NCI-H510A treated with DMSO at 0.1 percent for 48 hours (cell line): ENCODE results near the gene GPR37.

Experiments
- DNase-seq: peaks from one replicate; lab custom pipeline; 2025; lab: John Stamatoyannopoulos, UW

The GPR37 gene

GRCh38 chr7:124780608-124781007 is 15.0 kb upstream of the GPR37 start:
- DNase-seq: no peak

GRCh38 chr7:124780056-124780455 is 14.5 kb upstream of the GPR37 start:
- no peak for DNase-seq

DNA sequence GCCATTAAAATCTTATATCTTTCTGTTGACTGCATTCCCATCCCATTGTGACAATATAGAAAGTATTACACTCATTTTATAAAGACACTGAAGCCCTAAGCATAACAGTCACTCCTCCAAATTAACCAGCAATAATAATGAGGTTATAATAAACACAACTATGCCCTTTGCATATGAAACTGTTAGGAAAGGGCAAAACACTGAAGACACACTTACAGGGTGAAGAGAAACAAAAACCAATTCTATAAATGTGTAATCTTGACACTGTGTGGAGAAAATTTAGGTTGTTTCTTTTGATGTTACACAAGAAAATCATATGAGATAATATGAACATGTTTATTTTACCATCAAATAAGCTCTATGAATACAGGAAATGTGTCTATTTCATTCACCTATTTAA is 14.0 kb upstream of the GPR37 start:
- no peak for DNase-seq

GRCh38 chr7:124779194-124779593 is 13.6 kb upstream of the GPR37 start:
- DNase-seq: peak; percentile 30

DNA sequence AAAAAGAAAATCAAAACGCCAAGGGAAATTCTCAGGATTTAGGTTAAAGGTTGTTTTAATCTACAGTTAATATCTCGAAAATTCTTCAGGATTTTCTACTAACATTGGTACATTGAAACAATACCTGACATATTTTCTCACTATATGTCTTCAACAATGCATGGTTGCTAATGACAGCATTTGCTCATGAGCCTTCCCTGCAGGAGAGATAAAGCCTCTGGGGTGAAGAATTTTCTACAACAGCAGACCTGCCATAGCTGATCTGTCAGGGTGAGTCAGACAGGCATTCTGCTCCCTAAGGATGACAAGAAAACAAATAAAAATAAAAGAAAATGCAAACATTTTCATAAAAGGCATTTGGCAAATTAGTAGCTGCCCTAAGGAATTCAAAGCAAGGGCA is 11.7 kb upstream of the GPR37 start:
- DNase-seq: no peak

DNA sequence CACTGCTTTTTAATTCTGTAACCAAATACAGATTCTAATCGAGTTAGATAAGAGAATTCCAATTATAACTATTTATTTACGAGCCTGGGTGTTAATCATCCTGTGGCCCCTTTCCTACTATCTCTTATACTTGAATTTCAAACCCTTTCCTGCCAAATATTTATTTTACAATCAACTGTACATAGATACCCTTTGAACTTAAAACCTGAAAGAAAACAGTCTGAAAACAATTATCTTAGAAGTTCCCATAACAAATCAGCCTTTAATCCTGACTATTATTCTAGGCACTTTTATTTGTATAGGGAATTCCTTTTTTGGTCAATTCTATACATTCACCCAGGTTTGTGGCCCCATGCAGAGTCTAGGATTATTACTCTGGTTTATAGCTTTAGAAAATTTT is 10.6 kb upstream of the GPR37 start:
- DNase-seq: no peak

DNA sequence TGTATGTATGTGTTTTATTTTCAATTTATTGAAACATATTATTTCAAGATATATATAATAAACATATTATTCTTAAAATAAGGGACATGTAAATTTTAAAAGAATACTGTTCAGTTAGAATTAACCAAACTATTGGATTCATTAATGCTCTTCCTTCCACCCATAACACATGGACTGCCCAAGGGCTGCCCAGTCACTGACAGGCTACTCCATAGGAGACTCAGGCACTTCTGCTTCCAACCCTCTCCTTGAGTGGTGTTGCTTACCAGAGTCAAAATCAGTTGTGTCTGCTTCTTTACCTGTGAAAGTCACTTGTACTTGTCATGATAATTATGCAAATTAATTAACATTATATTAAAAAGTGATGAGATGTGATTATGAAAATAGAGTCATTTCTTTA is 9.8 kb upstream of the GPR37 start:
- no peak for DNase-seq

GRCh38 chr7:124773938-124774337 is 8.3 kb upstream of the GPR37 start:
- DNase-seq: no peak

- no peak for DNase-seq
Measured at GRCh38 chr7:124773339-124773738, 7.7 kb upstream of the GPR37 start.

DNA sequence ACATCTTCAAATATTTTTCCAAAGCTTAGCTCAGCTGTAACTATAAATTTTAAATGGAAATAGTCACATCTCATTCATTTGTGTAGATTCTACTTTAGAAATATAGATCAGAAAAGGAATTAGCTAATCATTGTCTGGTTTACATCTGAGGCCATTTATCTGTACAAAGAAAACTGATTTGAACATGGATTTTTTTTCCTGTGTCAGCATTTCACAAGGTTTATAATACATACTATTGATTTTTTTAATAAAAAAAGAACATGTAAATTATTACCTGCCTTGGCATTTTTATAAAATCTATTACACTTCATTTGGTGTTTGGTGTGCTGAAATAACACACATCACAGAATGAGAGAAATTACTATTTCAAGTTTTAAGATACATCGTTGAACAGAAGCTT is 3.5 kb upstream of the GPR37 start:
- DNase-seq: no peak

- no peak for DNase-seq
Measured at GRCh38 chr7:124768525-124768924, 2.9 kb upstream of the GPR37 start.

DNA sequence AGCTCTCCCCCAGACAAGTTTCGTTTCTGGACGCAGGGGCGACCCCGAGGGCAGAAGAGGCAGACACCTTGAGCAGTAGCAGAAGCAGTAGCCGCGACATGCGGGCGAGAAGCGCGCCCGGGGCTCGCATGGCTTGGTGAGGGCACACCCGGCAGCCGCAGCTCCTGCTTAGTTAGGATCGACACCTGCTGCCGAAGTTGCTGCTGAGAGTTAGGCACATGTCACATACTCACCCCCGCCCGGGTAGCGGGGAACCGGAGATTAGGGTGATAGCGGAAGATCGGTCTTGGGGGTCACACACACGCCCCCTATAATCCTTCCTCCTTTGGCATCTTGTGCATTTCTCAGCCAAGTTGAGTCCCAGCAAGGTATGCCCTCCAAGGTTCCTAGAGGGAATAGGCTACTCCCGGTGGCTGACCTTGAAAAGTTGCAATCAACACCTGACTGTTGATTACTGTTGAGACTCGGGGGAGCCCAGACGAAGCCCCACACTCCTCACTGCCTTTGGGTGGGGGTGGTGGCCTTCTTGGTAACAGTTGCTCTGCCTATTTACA is 668 bp downstream of the GPR37 start:
- DNase-seq: peak; percentile 7

GRCh38 chr7:124764051-124764846 is 1.3 kb downstream of the GPR37 start:
- DNase-seq: no peak

GRCh38 chr7:124762611-124763143 is 2.9 kb downstream of the GPR37 start:
- no peak for DNase-seq

- DNase-seq: no peak
Measured at GRCh38 chr7:124761164-124761715, 4.4 kb downstream of the GPR37 start.

- no peak for DNase-seq
Measured at GRCh38 chr7:124758327-124758726, 7.3 kb downstream of the GPR37 start.

- DNase-seq: no peak
Measured at GRCh38 chr7:124754576-124755268, 10.9 kb downstream of the GPR37 start.

- DNase-seq: no peak
Measured at GRCh38 chr7:124752310-124752709, 13.3 kb downstream of the GPR37 start.

- no peak for DNase-seq
Measured at GRCh38 chr7:124751027-124751426, 14.6 kb downstream of the GPR37 start.

DNA sequence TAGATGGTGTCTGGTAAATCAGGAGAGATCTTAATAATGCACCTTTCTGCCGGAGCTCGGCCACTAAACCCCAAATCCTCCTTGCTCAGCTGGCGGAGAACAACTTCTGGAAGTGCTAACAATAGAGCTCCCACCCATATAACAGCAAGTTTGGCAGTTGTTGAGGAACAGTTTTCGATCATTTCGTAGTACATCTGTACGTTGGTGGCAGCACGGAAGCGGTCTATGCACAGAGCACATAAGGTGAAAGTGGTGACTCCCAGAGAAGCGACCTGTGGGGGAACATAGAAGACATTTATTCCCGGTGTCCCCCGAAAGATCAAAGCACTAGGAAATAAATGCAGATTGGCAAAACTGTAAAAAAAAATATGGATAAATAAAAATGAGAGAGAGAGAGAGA is 18.5 kb downstream of the GPR37 start:
- no peak for DNase-seq

GRCh38 chr7:124738639-124739038 is 27.0 kb downstream of the GPR37 start:
- DNase-seq: no peak

DNA sequence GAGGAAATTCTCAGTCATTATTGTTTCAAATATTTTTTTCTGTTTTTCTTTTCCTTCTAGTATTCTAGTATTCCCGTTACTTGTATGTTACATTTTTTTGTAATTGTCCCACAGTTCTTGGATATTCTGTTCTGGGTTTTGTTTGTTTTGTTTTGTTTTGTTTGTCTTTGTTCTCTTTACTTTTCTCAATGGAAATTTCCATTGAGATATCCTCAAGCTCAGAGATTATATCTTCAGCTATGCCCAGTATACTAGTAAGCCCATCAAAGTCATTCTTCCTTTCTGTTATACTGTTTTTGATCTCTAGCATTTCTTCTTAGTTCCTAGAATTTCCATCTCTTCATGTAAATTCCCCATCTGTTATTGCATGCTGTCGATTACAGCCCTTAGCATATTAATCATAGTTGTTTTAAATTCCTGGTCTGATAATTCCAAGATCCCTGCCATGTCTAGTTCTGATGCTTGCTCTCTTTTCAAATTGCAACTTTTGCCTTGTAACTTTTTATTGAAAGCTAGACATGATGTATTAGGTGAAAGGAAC is 27.8 kb downstream of the GPR37 start:
- DNase-seq: no peak

DNA sequence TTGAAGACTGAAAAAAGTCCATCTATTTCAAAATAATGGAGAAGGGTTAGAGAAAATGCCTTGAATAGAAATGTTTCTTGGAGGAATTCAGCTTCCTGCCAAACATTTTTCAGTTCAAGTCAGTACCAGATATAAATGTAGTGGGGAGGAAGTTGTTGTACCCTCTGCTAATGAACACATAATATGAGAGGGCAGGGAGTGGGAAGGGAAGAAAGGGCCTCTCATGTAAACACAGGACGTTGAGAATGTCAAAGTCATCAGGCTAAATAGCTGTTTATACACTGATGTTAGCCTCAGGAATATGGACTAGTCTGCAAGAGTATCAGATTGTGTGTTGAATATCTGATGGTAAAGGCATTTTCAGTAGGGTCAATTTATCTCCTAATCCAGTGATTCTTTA is 37.0 kb downstream of the GPR37 start:
- no peak for DNase-seq
